GM13976 (cell line): ENCODE measurements around the gene ATXN1.
"Not testable (repeated sequence)": the region's sequence is repeated elsewhere in the genome, so short reads cannot be mapped to it uniquely, and the experiment has no call there.

Experiments used
- DNase-seq: peaks from one replicate; pipeline ENCODE4 v3.0.0; 2012; ENCODE audit warnings: low spot score
- CTCF ChIP-seq: IDR thresholded peaks from 2 replicates; pipeline ENCODE4 v1.5.1; 2012; ENCODE audit warnings: borderline replicate concordance, mild to moderate bottlenecking; ENCODE audit not compliant: insufficient read depth; ENCODE audit errors: extremely low read depth, missing control alignments, control extremely low read depth
- in situ Hi-C: fragments of 300-500 bp; cut with MboI; formaldehyde crosslinking; loops from one replicate; pipeline ENCODE4 v1.12.0; 2022; ENCODE audit warnings: low sequenced_read_pairs, mixed read lengths, inconsistent platforms; ENCODE audit not compliant: unreplicated experiment

The ATXN1 gene

GRCh38 chr6:16706029-16706428 lies 55.2 kb downstream of the ATXN1 start:
- DNase-seq = no peak
- in situ Hi-C loops = no loop called here
- TF ChIP-seq CTCF = no peak

- no peak for DNase-seq
- no peak for TF ChIP-seq CTCF
- in situ Hi-C loops = no loop called here
These were observed 55.9 kb downstream of the ATXN1 start for GRCh38 chr6:16705081-16705993.

DNA sequence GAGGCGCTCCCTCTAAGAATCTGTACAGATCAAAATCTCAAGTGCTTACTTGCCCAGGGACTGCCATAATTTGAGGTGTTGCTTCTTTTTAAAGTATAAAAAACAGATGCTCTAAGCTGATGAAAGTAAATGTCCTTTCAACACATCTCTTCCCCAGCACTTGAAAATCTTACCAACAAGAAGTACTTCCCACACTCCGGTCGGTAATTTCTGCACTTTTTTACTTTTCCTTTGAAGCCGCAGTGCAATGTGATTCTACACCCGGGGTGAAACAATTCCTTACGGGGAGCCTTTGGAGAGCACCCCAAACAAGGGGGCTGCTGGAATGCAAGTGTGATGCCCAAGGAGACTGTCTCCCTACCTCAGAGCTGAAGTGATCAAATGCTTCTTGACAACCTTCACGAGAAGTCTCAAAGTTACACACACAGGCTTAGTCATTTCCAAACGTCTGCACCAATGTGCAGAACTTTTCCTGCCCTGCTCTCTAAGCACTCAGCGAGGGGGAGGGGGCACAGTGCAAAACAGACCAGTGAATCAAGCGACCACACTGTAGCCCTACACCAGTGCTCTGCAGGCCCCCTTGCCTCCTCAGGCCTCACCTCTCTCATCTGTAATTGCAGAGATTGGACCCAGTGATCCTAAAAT lies 56.7 kb downstream of the ATXN1 start:
- no peak for DNase-seq
- in situ Hi-C loops = no loop called here

DNA sequence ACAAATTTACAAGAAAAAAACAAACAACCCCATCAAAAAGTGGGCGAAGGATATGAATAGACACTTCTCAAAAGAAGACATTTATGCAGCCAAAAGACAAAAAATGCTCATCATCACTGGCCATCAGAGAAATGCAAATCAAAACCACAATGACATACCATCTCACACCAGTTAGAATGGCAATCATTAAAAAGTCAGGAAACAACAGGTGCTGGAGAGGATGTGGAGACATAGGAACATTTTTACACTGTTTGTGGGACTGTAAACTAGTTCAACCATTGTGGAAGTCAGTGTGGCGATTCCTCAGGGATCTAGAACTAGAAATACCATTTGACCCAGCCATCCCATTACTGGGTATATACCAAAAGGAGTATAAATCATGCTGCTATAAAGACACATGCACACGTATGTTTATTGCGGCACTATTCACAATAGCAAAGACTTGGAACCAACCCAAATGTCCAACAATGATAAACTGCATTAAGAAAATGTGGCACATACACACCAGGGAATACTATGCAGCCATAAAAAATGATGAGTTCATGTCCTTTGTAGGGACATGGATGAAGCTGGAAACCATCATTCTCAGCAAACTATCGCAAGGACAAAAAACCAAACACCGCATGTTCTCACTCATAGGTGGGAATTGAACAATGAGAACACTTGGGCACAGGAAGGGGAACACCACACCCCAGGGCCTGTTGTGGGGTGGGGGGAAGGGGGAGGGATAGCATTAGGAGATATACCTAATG lies 58.5 kb downstream of the ATXN1 start:
- in situ Hi-C loops, DNase-seq: not testable (repeated sequence)

More for the DNA sequence above, 56.7 kb downstream of the ATXN1 start:
- no peak for TF ChIP-seq CTCF

DNA sequence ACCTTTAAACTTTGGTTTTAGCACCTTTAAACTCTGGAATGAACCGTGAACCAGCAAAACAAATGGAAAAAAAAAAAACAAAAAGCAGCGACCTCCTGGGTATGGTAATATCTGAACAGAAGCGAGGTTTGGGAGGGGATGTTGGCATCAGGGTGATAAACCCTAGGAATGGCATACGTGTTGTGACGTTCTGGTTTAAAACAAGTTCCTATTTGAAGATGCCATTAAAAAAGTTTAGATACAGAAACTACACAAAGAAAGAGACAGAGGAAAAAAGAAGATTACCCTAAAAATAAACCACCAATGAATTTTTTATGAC lies 60.4 kb downstream of the ATXN1 start:
- in situ Hi-C loops = no loop called here
- DNase-seq = no peak
- no peak for TF ChIP-seq CTCF

DNA sequence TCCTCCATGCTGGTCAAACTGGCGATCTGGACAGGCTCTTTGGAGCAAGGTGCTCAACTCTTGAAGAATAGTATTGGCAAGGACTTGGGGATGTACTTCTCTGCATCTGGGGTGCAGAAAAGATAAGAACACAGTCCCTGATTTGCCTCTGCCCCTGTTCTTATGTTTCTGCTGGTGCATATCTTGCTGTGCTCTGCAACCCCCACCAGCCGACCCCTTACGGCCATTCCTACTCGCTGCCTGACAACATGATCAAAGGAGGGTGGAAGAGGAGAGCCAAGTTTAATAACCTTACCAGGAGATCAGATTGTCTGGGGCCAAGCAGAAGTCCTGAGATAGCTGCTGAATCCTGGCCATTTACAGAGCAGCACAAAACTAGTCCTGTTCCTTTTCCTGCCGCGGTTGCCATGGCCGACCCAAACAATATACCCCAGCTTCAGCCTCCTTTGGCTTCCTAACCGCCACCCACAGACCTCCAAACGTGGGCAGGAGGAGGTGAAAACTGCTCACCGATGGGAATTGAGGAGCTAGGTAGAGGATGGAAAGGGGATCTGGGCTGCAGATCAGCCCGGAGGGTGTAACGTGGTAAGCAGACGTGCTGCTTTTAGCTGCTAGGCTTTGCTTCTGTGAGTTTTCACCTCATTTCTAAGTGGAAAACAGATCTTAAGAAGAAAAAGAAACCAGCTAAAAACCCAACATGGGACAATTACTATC lies 60.9 kb downstream of the ATXN1 start:
- DNase-seq = no peak
- TF ChIP-seq CTCF = no peak
- in situ Hi-C loops = no loop called here
